H9 (cell line): Measurements from ENCODE around the gene ENOX2. TPM values are rescaled to one million over a fixed set of nuclear protein-coding genes. Genes with fewer than 3 reads are reported as not detected.

Experiments
- DNase-seq: peaks from one replicate; pipeline ENCODE4 v3.0.0-alpha.2; 2017
- H2AFZ ChIP-seq: one replicate; pipeline ENCODE4 v1.6.1; 2013; ENCODE audit warnings: mild to moderate bottlenecking, low read length, control low read depth, moderate library complexity
- H2AK5ac ChIP-seq: 2 replicates; pipeline ENCODE4 v1.6.1; 2013; ENCODE audit warnings: low read length, control low read depth, mixed read lengths; ENCODE audit not compliant: insufficient read length
- H2BK120ac ChIP-seq: one replicate; pipeline ENCODE4 v1.6.1; 2013; ENCODE audit warnings: low read depth, mild to moderate bottlenecking, low read length, control low read depth, inconsistent platforms; ENCODE audit not compliant: poor library complexity, severe bottlenecking
- H2BK12ac ChIP-seq: 2 replicates; pipeline ENCODE4 v1.6.1; 2013; ENCODE audit warnings: low read length, control low read depth, mixed read lengths, low read depth; ENCODE audit not compliant: insufficient read length
- H2BK15ac ChIP-seq: 2 replicates; pipeline ENCODE4 v1.6.1; 2013; ENCODE audit warnings: low read depth, low read length, control low read depth
- H2BK20ac ChIP-seq: one replicate; pipeline ENCODE4 v1.6.1; 2013; ENCODE audit warnings: low read depth, mild to moderate bottlenecking, low read length, control low read depth, inconsistent platforms; ENCODE audit not compliant: poor library complexity, severe bottlenecking
- H2BK5ac ChIP-seq: 2 replicates; pipeline ENCODE4 v1.6.1; 2013; ENCODE audit warnings: low read length, control low read depth, mixed read lengths; ENCODE audit not compliant: insufficient read length
- H3K14ac ChIP-seq: 2 replicates; pipeline ENCODE4 v1.6.1; 2013; ENCODE audit warnings: low read length, control low read depth; ENCODE audit not compliant: insufficient read depth
- H3K18ac ChIP-seq: 2 replicates; pipeline ENCODE4 v1.6.1; 2013; ENCODE audit warnings: low read depth, mild to moderate bottlenecking, mixed read lengths, low read length, control low read depth; ENCODE audit not compliant: insufficient read length
- H3K23ac ChIP-seq: 2 replicates; pipeline ENCODE4 v1.6.1; 2013; ENCODE audit warnings: low read length, control low read depth, mixed read lengths, low read depth; ENCODE audit not compliant: insufficient read length
- H3K23me2 ChIP-seq: 2 replicates; pipeline ENCODE4 v1.6.1; 2013; ENCODE audit warnings: low read depth, mild to moderate bottlenecking, mixed read lengths, low read length, control low read depth; ENCODE audit not compliant: insufficient read length, poor library complexity, severe bottlenecking
- H3K27ac ChIP-seq: 2 replicates; pipeline ENCODE4 v1.5.1; 2013; ENCODE audit warnings: low read length, control low read depth, mixed read lengths, low read depth; ENCODE audit not compliant: insufficient read length
- H3K27me3 ChIP-seq: 2 replicates; pipeline ENCODE4 v1.6.1; 2013; ENCODE audit warnings: low read length, control low read depth, inconsistent platforms; ENCODE audit not compliant: insufficient read depth
- H3K4ac ChIP-seq: 2 replicates; pipeline ENCODE4 v1.6.1; 2013; ENCODE audit warnings: low read depth, mild to moderate bottlenecking, control low read depth, inconsistent platforms, low read length, moderate library complexity
- H3K4me1 ChIP-seq: 2 replicates; pipeline ENCODE4 v1.6.1; 2013; ENCODE audit warnings: low read length, control low read depth, inconsistent platforms; ENCODE audit not compliant: insufficient read depth
- H3K4me2 ChIP-seq: 2 replicates; pipeline ENCODE4 v1.6.1; 2013; ENCODE audit warnings: low read length, control low read depth, mixed read lengths; ENCODE audit not compliant: insufficient read length, insufficient read depth
- H3K56ac ChIP-seq: 2 replicates; pipeline ENCODE4 v1.6.1; 2013; ENCODE audit warnings: low read depth, mild to moderate bottlenecking, mixed read lengths, low read length, control low read depth; ENCODE audit not compliant: insufficient read length
- H3K79me1 ChIP-seq: 2 replicates; pipeline ENCODE4 v1.6.1; 2013; ENCODE audit warnings: low read depth, mild to moderate bottlenecking, moderate library complexity, low read length, control low read depth, inconsistent platforms; ENCODE audit not compliant: insufficient read depth, poor library complexity, severe bottlenecking
- H3K79me2 ChIP-seq: 2 replicates; pipeline ENCODE4 v1.6.1; 2013; ENCODE audit warnings: low read length, control low read depth, inconsistent platforms; ENCODE audit not compliant: insufficient read depth
- H3K9ac ChIP-seq: 2 replicates; pipeline ENCODE4 v1.6.1; 2013; ENCODE audit warnings: low read length, control low read depth, mixed read lengths; ENCODE audit not compliant: insufficient read length; ENCODE audit errors: extremely low read depth
- H3K9me3 ChIP-seq: one replicate; pipeline ENCODE4 v1.6.1; 2013; ENCODE audit warnings: low read depth, low read length, inconsistent platforms; ENCODE audit not compliant: control insufficient read depth
- H3T11ph ChIP-seq: one replicate; pipeline ENCODE4 v1.6.1; 2013; ENCODE audit warnings: mild to moderate bottlenecking, low read length, control low read depth, inconsistent platforms
- H4K20me1 ChIP-seq: one replicate; pipeline ENCODE4 v1.6.1; 2013; ENCODE audit not compliant: control insufficient read depth, insufficient read length, insufficient read depth
- H4K5ac ChIP-seq: 2 replicates; pipeline ENCODE4 v1.6.1; 2013; ENCODE audit warnings: low read depth, mild to moderate bottlenecking, mixed read lengths, low read length, control low read depth; ENCODE audit not compliant: insufficient read length
- H4K8ac ChIP-seq: replicated peaks from 2 replicates; pipeline ENCODE4 v1.6.1; 2013; ENCODE audit warnings: low read length, control low read depth, mixed read lengths, low read depth; ENCODE audit not compliant: insufficient read length
- H4K91ac ChIP-seq: 2 replicates; pipeline ENCODE4 v1.6.1; 2013; ENCODE audit warnings: low read depth, mild to moderate bottlenecking, moderate library complexity, mixed read lengths, low read length, control low read depth; ENCODE audit not compliant: insufficient read length
- H3K27ac Mint-ChIP-seq, 3 experiments: 2 replicates in 2 of 3; 3 replicates in 1 of 3; pipeline ENCODE4 v1.8.0; 2020 to 2021; ENCODE audit warnings: mixed read lengths in 3 of 3, mild to moderate bottlenecking in 1 of 3, moderate library complexity in 1 of 3
- H3K27me3 Mint-ChIP-seq: 2 replicates; pipeline ENCODE4 v1.8.0; 2021; ENCODE audit warnings: low read depth, mild to moderate bottlenecking, moderate library complexity, mixed read lengths
- H3K36me3 Mint-ChIP-seq, 3 experiments: 2 replicates in 2 of 3; 3 replicates in 1 of 3; pipeline ENCODE4 v1.8.0; 2020 to 2021; ENCODE audit warnings: low read depth in 3 of 3, mixed read lengths in 3 of 3; ENCODE audit not compliant: insufficient read depth in 1 of 3
- H3K4me1 Mint-ChIP-seq, 2 experiments: 2 replicates each; pipeline ENCODE4 v1.8.0; 2020; ENCODE audit warnings: mixed read lengths in 2 of 2
- H3K4me3 Mint-ChIP-seq, 2 experiments: 2 replicates in 1 of 2; 3 replicates in 1 of 2; pipeline ENCODE4 v1.8.0; 2020 to 2021; ENCODE audit warnings: mild to moderate bottlenecking in 2 of 2, mixed read lengths in 2 of 2, moderate library complexity in 1 of 2
- H3K9me3 Mint-ChIP-seq, 2 experiments: 2 replicates in 1 of 2; 3 replicates in 1 of 2; pipeline ENCODE4 v1.8.0; 2020; ENCODE audit warnings: mild to moderate bottlenecking in 2 of 2, mixed read lengths in 2 of 2, moderate library complexity in 1 of 2
- WGBS: extraction: QIAGEN DNeasy Blood & Tissue Kit; methylation state at CpG from one replicate; pipeline ENCODE4 v1.1.7; 2013; ENCODE audit warnings: missing lambda C conversion rate, low lambda C conversion rate, mixed read lengths; ENCODE audit not compliant: insufficient read length; ENCODE audit errors: extremely low coverage; 5-methylcytosine and 5-hydroxymethylcytosine counted together
- long read RNA-seq: library from polyadenylated mRNA; unstranded; transcript quantifications from one replicate; pipeline ENCODE4 v2.0.0, GENCODE V29; 2020
- total RNA-seq: library from RNA; stranded (reverse); gene quantifications from 2 replicates; pipeline ENCODE4 v1.2.1, GENCODE V29; 2021
- TF ChIP-seq, protein P1 (sequence below): fragments of 200-600 bp; sonication (generic); conservative IDR thresholded peaks from 3 replicates; pipeline ENCODE4 v1.8.0; 2021; ENCODE audit warnings: antibody characterized with exemption, mild to moderate bottlenecking

The ENOX2 gene, protein sequence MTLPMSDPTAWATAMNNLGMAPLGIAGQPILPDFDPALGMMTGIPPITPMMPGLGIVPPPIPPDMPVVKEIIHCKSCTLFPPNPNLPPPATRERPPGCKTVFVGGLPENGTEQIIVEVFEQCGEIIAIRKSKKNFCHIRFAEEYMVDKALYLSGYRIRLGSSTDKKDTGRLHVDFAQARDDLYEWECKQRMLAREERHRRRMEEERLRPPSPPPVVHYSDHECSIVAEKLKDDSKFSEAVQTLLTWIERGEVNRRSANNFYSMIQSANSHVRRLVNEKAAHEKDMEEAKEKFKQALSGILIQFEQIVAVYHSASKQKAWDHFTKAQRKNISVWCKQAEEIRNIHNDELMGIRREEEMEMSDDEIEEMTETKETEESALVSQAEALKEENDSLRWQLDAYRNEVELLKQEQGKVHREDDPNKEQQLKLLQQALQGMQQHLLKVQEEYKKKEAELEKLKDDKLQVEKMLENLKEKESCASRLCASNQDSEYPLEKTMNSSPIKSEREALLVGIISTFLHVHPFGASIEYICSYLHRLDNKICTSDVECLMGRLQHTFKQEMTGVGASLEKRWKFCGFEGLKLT
- total RNA-seq, result 16.8 and 17.7 TPM in 2 replicates
- long read RNA-seq, full-length matches to known transcripts, result 28 of 66 reads
- long read RNA-seq, partial matches to known transcripts, result 23 of 66 reads
- long read RNA-seq, other reads (novel, unspliced or antisense), result 15 of 66 reads

DNA sequence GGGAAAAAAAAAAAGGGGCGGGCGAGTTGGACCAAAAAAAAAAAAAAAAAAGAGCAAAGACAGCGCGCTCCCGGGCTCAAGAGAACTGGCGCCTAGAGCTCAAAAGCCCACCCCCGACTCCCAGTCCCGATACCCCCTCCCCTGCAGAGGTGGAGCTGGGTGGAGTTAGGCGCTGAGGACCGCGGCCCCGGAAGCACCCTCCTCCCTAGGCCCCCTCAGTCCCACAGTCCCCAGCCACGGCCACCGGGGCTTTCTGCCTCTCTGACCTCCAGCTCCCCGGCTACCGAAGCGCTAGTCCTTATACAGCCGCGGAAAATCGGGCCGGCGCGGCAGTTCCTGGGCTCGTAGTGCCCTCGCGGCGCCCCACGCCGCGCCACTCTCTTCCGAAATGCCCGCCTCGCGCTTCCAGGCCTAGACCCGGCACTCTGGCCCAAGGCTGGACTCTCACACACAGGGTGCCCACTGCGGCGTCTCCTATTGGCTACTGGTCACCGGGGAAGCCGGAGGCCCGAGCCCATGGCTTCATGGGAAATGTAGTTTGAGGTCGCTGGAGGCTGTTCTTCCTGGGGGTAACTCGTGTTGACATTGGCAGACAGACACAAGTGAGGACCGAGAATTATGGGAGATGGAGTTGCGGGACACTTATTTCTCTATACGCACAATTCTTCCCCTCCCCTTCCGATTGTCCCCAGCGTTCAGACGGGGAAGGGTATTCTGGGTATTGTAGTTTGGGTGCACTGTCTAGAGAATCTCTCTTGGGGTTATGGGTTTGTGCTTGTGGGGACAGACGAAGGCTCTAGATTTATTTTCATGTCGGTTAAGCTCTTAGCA, at the start of gene ENOX2:
TSS of gene ENOX2 (minus strand) at position 427 of the 831 bp plus-strand sequence. CDS start 199,993 bp downstream, outside the sequence.
- H3K4me1 Mint-ChIP-seq, result peaks cover 7 to 9% of the 10 kb centered on the region in 2 experiments
- no peaks in the 10 kb centered on the region for H3K79me2 ChIP-seq
- H4K91ac ChIP-seq, result no peak within 1 kb of the TSS
- no peaks in the 10 kb centered on the region for H3K79me1 ChIP-seq
- H3K23ac ChIP-seq, result no peak within 1 kb of the TSS
- no peak within 1 kb of the TSS for H3K4me3 Mint-ChIP-seq
- no peak within 1 kb of the TSS for H2AFZ ChIP-seq
- H3K27ac ChIP-seq, result no peak within 1 kb of the TSS
- peak within 1 kb of the TSS; percentile 88 for H3K18ac ChIP-seq
- H2BK15ac ChIP-seq, result no peak within 1 kb of the TSS
- TF ChIP-seq, protein P1, sequence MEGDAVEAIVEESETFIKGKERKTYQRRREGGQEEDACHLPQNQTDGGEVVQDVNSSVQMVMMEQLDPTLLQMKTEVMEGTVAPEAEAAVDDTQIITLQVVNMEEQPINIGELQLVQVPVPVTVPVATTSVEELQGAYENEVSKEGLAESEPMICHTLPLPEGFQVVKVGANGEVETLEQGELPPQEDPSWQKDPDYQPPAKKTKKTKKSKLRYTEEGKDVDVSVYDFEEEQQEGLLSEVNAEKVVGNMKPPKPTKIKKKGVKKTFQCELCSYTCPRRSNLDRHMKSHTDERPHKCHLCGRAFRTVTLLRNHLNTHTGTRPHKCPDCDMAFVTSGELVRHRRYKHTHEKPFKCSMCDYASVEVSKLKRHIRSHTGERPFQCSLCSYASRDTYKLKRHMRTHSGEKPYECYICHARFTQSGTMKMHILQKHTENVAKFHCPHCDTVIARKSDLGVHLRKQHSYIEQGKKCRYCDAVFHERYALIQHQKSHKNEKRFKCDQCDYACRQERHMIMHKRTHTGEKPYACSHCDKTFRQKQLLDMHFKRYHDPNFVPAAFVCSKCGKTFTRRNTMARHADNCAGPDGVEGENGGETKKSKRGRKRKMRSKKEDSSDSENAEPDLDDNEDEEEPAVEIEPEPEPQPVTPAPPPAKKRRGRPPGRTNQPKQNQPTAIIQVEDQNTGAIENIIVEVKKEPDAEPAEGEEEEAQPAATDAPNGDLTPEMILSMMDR, result no peak
- peaks cover 5% of the 10 kb centered on the region for H3K27me3 Mint-ChIP-seq
- no peaks in the 10 kb centered on the region for H3K9me3 Mint-ChIP-seq
- H3K4me2 ChIP-seq, result peak within 1 kb of the TSS; percentile 91
- H3K4ac ChIP-seq, result no peak within 1 kb of the TSS
- H2BK20ac ChIP-seq, result no peak within 1 kb of the TSS
- H3K4me1 ChIP-seq, result no peaks in the 10 kb centered on the region
- H3K14ac ChIP-seq, result peak within 1 kb of the TSS; percentile 95; the same call in 1 of the 2 replicates
- H3T11ph ChIP-seq, result no peak within 1 kb of the TSS
- peak; percentile 96 for DNase-seq
- H4K8ac ChIP-seq, result no peak within 1 kb of the TSS
- H2BK5ac ChIP-seq, result no peak within 1 kb of the TSS
- H4K5ac ChIP-seq, result no peak within 1 kb of the TSS
- no peak within 1 kb of the TSS for H2AK5ac ChIP-seq
- H3K56ac ChIP-seq, result no peak within 1 kb of the TSS
- peak within 1 kb of the TSS; percentile 86 to 90 (median 88); a peak in 6 of 7 replicates for H3K27ac Mint-ChIP-seq
- no CpG with 5 or more reads among the region's 50 CpGs for WGBS
- H2BK120ac ChIP-seq, result no peak within 1 kb of the TSS
- H2BK12ac ChIP-seq, result peak within 1 kb of the TSS; percentile 70
- H3K9me3 ChIP-seq, result no peaks in the 10 kb centered on the region
- H3K23me2 ChIP-seq, result no peaks in the 10 kb centered on the region
- H3K27me3 ChIP-seq, result no peaks in the 10 kb centered on the region
- H3K9ac ChIP-seq, result peak within 1 kb of the TSS; percentile 90
- H3K36me3 Mint-ChIP-seq, result 0 out of 7 replicates have a peak, but pooled peaks cover 0 to 2% (median 0%) of the 10 kb centered on the region in 3 experiments
- H4K20me1 ChIP-seq, result no peaks in the 10 kb centered on the region
